OCI-LY1 (cell line): ENCODE data around the gene PSMD6.

Experiments used
- CTCF ChIP-seq: fragments of 200-600 bp; sonication (generic), shearing (Covaris generic); IDR thresholded peaks from 2 replicates; pipeline ENCODE4 v1.5.1; 2017; ENCODE audit warnings: mild to moderate bottlenecking, antibody characterized with exemption, low read length, moderate library complexity, mixed read lengths
- EZH2 ChIP-seq: fragments of 200-600 bp; sonication (generic), shearing (Covaris generic); IDR thresholded peaks from 2 replicates; pipeline ENCODE4 v1.8.0; 2017; ENCODE audit warnings: borderline replicate concordance, mixed run types, mild to moderate bottlenecking, antibody characterized with exemption, low read length, moderate library complexity, mixed read lengths

- TF ChIP-seq CTCF: no peak
- TF ChIP-seq EZH2: no peak
Measured at GRCh38 chr3:64021922-64022321, 1.4 kb downstream of the PSMD6 start.
